ENCODE measurements around the gene OBSCN.
"Not testable (repeated sequence)": the region's sequence is repeated elsewhere in the genome, so short reads cannot be mapped to it uniquely, and the experiment has no call there.

OBSCN gene

GRCh38 chr1:228170666-228171065 is 37.2 kb upstream of the OBSCN start:
- no peak for DNase-seq

GRCh38 chr1:228171221-228171891 is 36.5 kb upstream of the OBSCN start:
- no peak for DNase-seq

GRCh38 chr1:228172591-228173527 is 35.0 kb upstream of the OBSCN start:
- no peak for DNase-seq

GRCh38 chr1:228173528-228174481 is 34.0 kb upstream of the OBSCN start:
- not testable (repeated sequence) for DNase-seq

GRCh38 chr1:228174482-228175315 is 33.1 kb upstream of the OBSCN start:
- no peak for DNase-seq

- no peak for DNase-seq
Observed at GRCh38 chr1:228175316-228176023, 32.4 kb upstream of the OBSCN start.

GRCh38 chr1:228176024-228176395 is 31.8 kb upstream of the OBSCN start:
- no peak for DNase-seq

GRCh38 chr1:228176461-228177182 is 31.2 kb upstream of the OBSCN start:
- DNase-seq: no peak

- DNase-seq: no peak
Observed at GRCh38 chr1:228177183-228177475, 30.7 kb upstream of the OBSCN start.

- DNase-seq: no peak
Observed at GRCh38 chr1:228177721-228178710, 29.8 kb upstream of the OBSCN start.

- DNase-seq: no peak
Observed at GRCh38 chr1:228178737-228179684, 28.8 kb upstream of the OBSCN start.

- no peak for DNase-seq
Observed at GRCh38 chr1:228180271-228180958, 27.4 kb upstream of the OBSCN start.

GRCh38 chr1:228180959-228181644 is 26.7 kb upstream of the OBSCN start:
- no peak for DNase-seq

GRCh38 chr1:228181645-228182034 is 26.2 kb upstream of the OBSCN start:
- DNase-seq: no peak

GRCh38 chr1:228182296-228183030 is 25.4 kb upstream of the OBSCN start:
- DNase-seq: no peak

GRCh38 chr1:228184152-228184551 is 23.7 kb upstream of the OBSCN start:
- DNase-seq: no peak

- DNase-seq: no peak
Observed at GRCh38 chr1:228185641-228185965, 22.2 kb upstream of the OBSCN start.
